Dermis blood vessel endothelial cell (primary cell): ENCODE results near the gene HBZ. TPM values are rescaled to one million over a fixed set of nuclear protein-coding genes. Genes with fewer than 3 reads are reported as not detected.
"Not testable (repeated sequence)": the region's sequence is repeated elsewhere in the genome, so short reads cannot be mapped to it uniquely, and the experiment has no call there.

Experiments
- DNase-seq: peaks from one replicate; pipeline ENCODE4 v3.0.0; 2010
- total RNA-seq: library from RNA; depleted of rRNA; stranded (reverse); fragments of >200 nt; gene quantifications from 2 replicates; pipeline ENCODE4 v1.2.3, GENCODE V29; 2014

HBZ gene
- total RNA-seq, 1 donor from 2014 or later = not detected

DNA sequence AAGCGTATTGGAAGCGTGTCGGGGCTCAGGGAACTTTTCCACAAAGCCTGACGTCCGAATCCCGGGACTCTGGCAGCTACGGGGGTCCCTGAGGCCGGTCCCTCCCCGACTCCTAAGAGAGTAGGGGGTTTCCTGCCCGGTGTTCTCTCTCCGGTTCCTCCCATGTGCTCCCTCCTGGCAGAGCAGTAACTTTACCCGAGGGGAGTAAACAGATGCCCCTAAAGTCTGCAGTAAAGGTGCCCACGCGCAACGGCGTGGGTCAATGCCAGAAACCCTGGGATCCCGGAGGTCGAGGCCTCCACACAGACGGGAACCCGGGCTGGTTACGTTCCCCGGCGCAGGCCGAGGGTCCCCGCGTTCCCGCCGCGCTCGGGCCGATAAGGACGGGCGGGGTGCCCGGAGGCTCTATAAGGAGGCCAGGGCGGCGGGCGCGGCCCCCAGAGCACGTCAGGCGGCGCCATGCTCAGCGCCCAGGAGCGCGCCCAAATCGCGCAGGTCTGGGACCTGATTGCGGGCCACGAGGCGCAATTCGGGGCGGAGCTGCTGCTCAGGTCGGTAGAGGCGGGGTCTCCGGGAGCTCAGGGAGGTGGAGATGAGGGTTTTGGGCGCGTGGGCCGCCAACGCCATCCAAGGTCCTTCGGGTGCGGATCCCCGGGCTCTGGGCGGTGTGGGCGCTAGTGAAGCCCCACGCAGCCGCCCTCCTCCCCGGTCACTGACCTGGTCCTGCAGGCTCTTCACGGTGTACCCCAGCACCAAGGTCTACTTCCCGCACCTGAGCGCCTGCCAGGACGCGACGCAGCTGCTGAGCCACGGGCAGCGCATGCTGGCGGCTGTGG is 13.3 kb downstream of the HBZ start, which contains the start of gene HBM:
HBM (plus strand) TSS at position 440 of the 836 bp plus-strand sequence; CDS start at position 460, 20 bp downstream.
- DNase-seq = no peak

DNA sequence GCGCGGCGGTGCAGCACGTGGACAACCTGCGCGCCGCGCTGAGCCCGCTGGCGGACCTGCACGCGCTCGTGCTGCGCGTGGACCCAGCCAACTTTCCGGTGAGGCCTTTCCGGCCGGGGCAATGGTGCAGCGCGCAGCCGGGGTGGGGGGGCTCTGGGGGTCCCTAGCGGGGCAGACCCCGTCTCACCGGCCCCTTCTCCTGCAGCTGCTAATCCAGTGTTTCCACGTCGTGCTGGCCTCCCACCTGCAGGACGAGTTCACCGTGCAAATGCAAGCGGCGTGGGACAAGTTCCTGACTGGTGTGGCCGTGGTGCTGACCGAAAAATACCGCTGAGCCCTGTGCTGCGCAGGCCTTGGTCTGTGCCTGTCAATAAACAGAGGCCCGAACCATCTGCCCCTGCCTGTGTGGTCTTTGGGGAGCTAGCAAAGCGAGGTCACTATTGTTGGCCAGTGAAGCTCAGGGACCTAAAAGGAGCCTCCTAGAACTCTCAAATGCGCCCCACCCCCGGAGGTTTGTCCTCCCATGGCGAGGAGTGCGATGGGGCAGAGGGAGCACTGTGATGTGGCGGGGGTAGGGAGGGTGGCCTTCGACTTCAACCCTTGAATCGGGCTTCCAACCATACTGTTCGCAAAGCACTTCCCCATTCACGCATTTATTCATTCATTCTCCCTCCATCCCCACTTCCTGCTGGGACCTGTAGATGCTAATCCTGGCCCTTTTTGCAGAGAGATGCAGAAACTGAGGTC is 14.1 kb downstream of the HBZ start:
- DNase-seq = no peak

- DNase-seq = no peak
Measured at GRCh38 chr16:167122-167690, 14.8 kb downstream of the HBZ start.

- no peak for DNase-seq
Measured at GRCh38 chr16:168424-168823, 16.0 kb downstream of the HBZ start.

DNA sequence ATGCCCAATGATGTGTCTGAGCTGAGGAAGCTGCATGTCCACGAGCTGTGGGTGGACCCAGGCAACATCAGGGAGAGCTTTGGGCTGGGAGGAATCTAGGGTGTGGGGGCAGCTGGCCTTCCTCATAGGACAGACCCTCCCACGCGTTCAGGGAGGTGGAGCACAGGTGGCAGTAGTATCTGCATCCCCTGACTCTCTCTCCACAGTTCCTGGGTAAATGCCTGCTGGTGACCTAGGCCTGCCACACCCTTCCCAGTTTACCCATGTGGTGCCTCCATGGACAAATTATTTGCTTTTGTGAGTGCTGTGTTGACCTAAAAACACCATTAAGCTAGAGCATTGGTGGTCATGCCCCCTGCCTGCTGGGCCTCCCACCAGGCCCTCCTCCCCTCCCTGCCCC is 16.6 kb downstream of the HBZ start:
- DNase-seq = no peak

- peak; percentile 29 for DNase-seq
Measured at GRCh38 chr16:170088-170507, 17.7 kb downstream of the HBZ start.

- DNase-seq = no peak
Measured at GRCh38 chr16:170788-171187, 18.3 kb downstream of the HBZ start.

DNA sequence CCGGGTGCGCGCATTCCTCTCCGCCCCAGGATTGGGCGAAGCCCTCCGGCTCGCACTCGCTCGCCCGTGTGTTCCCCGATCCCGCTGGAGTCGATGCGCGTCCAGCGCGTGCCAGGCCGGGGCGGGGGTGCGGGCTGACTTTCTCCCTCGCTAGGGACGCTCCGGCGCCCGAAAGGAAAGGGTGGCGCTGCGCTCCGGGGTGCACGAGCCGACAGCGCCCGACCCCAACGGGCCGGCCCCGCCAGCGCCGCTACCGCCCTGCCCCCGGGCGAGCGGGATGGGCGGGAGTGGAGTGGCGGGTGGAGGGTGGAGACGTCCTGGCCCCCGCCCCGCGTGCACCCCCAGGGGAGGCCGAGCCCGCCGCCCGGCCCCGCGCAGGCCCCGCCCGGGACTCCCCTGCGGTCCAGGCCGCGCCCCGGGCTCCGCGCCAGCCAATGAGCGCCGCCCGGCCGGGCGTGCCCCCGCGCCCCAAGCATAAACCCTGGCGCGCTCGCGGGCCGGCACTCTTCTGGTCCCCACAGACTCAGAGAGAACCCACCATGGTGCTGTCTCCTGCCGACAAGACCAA is 20.0 kb downstream of the HBZ start, which contains the start of gene HBA2:
HBA2 (plus strand) TSS at position 503 of the 568 bp plus-strand sequence; CDS start at position 540, 37 bp downstream.
- DNase-seq = not testable (repeated sequence)

- DNase-seq = not testable (repeated sequence)
Measured at GRCh38 chr16:173211-173854, 20.9 kb downstream of the HBZ start.

DNA sequence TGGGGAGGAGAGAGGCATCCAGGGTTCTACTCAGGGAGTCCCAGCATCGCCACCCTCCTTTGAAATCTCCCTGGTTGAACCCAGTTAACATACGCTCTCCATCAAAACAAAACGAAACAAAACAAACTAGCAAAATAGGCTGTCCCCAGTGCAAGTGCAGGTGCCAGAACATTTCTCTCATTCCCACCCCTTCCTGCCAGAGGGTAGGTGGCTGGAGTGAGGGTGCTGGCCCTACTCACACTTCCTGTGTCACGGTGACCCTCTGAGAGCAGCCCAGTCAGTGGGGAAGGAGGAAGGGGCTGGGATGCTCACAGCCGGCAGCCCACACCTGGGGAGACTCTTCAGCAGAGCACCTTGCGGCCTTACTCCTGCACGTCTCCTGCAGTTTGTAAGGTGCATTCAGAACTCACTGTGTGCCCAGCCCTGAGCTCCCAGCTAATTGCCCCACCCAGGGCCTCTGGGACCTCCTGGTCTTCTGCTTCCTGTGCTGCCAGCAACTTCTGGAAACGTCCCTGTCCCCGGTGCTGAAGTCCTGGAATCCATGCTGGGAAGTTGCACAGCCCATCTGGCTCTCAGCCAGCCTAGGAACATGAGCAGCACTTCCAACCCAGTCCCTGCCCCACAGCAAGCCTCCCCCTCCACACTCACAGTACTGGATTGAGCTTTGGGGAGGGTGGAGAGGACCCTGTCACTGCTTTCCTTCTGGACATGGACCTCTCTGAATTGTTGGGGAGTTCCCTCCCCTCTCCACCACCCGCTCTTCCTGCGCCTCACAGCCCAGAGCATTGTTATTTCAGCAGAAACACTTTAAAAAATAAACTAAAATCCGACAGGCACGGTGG is 21.7 kb downstream of the HBZ start:
- peak; percentile 33 for DNase-seq

DNA sequence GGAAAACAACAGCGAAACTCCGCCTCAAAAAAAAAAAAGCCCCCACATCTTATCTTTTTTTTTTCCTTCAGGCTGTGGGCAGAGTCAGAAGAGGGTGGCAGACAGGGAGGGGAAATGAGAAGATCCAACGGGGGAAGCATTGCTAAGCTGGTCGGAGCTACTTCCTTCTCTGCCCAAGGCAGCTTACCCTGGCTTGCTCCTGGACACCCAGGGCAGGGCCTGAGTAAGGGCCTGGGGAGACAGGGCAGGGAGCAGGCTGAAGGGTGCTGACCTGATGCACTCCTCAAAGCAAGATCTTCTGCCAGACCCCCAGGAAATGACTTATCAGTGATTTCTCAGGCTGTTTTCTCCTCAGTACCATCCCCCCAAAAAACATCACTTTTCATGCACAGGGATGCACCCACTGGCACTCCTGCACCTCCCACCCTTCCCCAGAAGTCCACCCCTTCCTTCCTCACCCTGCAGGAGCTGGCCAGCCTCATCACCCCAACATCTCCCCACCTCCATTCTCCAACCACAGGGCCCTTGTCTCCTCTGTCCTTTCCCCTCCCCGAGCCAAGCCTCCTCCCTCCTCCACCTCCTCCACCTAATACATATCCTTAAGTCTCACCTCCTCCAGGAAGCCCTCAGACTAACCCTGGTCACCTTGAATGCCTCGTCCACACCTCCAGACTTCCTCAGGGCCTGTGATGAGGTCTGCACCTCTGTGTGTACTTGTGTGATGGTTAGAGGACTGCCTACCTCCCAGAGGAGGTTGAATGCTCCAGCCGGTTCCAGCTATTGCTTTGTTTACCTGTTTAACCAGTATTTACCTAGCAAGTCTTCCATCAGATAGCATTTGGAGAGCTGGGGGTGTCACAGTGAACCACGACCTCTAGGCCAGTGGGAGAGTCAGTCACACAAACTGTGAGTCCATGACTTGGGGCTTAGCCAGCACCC is 22.8 kb downstream of the HBZ start:
- no peak for DNase-seq

- DNase-seq = not testable (repeated sequence)
Measured at GRCh38 chr16:176006-176405, 23.6 kb downstream of the HBZ start.

GRCh38 chr16:176477-177382 is 24.3 kb downstream of the HBZ start, which contains the start of gene HBA1:
Gene HBA1 (plus strand): TSS chr16:176680. CDS start chr16:176717, 37 bp downstream.
- not testable (repeated sequence) for DNase-seq

- DNase-seq = no peak
Measured at GRCh38 chr16:177394-177822, 25.0 kb downstream of the HBZ start.

- no peak for DNase-seq
Measured at GRCh38 chr16:177981-178667, 25.7 kb downstream of the HBZ start.

- no peak for DNase-seq
Measured at GRCh38 chr16:178668-179015, 26.2 kb downstream of the HBZ start.

- no peak for DNase-seq
Measured at GRCh38 chr16:179211-180092, 27.0 kb downstream of the HBZ start.
